ENCODE data around the gene MRM2. TPM values are rescaled to one million over a fixed set of nuclear protein-coding genes. Genes with fewer than 3 reads are reported as not detected.

Gene MRM2
- polyA plus RNA-seq, 2 of the 4 experiments (the other 2 are of a cell fraction): 35.6 to 44.0 TPM

DNA sequence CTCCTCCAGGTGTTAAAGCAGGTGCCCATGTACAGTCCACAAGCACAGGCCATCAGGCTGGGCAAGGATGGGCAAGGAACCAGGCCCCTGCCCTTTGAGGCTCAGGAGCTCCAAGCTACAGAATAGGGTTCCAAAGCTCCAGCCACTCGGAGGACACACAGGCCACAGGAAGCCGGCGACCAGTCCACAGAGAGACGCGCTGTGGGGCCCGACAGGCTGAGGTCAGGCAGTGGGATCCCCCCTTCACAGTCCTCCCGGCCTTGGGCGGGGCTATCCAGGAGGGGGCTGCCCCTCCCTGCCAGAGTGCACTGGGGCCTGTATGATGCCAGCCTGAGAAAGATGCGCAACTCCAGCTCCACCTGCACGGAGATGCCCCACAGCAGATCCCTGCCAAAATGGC is 43.2 kb downstream of the MRM2 start:
- no peak overlapping the region for H3K27ac ChIP-seq
- ATAC-seq (no peak), DNase-seq (ENCODE audit: low read depth in 1 of 2, low spot score in 1 of 2) (no peak), FAIRE-seq (no peak)
- CTCF ChIA-PET: interaction anchor here (3.2 kb wide), 1 partner anchor 10 kb away, joined by 13 read pairs; no protein-coding TSS in a partner anchor
- H3K9me3 ChIP-seq: peaks cover 7% of the 10 kb centered on the region
- WGBS (ENCODE audit: missing lambda C conversion rate): 95% methylated on average over 9 of the region's 10 CpGs
- POLR2A ChIA-PET: no interaction called here
- H3K4me2 ChIP-seq: no peak overlapping the region
- no peak for TF ChIP-seq FOXS1 (CRISPR knock-in tag; IDR thresholded peaks at IDR 0.05)
- no peak for TF ChIP-seq CEBPB (IDR thresholded peaks at IDR 0.05)
- TF ChIP-seq MAX (IDR thresholded peaks at IDR 0.05): no peak
- TF ChIP-seq ZSCAN20 (CRISPR knock-in tag; IDR thresholded peaks at IDR 0.05): no peak
- TF ChIP-seq, protein P1, sequence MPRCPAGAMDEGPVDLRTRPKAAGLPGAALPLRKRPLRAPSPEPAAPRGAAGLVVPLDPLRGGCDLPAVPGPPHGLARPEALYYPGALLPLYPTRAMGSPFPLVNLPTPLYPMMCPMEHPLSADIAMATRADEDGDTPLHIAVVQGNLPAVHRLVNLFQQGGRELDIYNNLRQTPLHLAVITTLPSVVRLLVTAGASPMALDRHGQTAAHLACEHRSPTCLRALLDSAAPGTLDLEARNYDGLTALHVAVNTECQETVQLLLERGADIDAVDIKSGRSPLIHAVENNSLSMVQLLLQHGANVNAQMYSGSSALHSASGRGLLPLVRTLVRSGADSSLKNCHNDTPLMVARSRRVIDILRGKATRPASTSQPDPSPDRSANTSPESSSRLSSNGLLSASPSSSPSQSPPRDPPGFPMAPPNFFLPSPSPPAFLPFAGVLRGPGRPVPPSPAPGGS (IDR thresholded peaks at IDR 0.05): no peak
- no peak for TF ChIP-seq MAFK (IDR thresholded peaks at IDR 0.05; ENCODE audit: partially characterized antibody)
- no peak for TF ChIP-seq CHD2 (IDR thresholded peaks at IDR 0.05; ENCODE audit: low read length, partially characterized antibody)
- no peak for TF ChIP-seq ZNF302 (CRISPR knock-in tag; IDR thresholded peaks at IDR 0.05)
- TF ChIP-seq HDAC2 (IDR thresholded peaks at IDR 0.05): no peak
- TF ChIP-seq JUNB (IDR thresholded peaks at IDR 0.05): no peak
- no peak for TF ChIP-seq EHF (CRISPR knock-in tag; IDR thresholded peaks at IDR 0.05)
- TF ChIP-seq POLR2A (IDR thresholded peaks at IDR 0.05; ENCODE audit: low read length): no peak
- TF ChIP-seq CHD4 (IDR thresholded peaks at IDR 0.05; ENCODE audit: borderline replicate concordance): no peak
- no peak for TF ChIP-seq POLR2AphosphoS2 (conservative IDR thresholded peaks at IDR 0.05; ENCODE audit: low read length)
- TF ChIP-seq RARB (CRISPR knock-in tag; IDR thresholded peaks at IDR 0.05): no peak
- TF ChIP-seq BHLHE40 (IDR thresholded peaks at IDR 0.05; ENCODE audit: low read depth, low read length): no peak
- no peak for TF ChIP-seq GATA3 (IDR thresholded peaks at IDR 0.05; ENCODE audit: borderline replicate concordance)
- no peak for TF ChIP-seq MAZ (IDR thresholded peaks at IDR 0.05; ENCODE audit: borderline replicate concordance, low read depth, low read length)
- TF ChIP-seq, protein P2, sequence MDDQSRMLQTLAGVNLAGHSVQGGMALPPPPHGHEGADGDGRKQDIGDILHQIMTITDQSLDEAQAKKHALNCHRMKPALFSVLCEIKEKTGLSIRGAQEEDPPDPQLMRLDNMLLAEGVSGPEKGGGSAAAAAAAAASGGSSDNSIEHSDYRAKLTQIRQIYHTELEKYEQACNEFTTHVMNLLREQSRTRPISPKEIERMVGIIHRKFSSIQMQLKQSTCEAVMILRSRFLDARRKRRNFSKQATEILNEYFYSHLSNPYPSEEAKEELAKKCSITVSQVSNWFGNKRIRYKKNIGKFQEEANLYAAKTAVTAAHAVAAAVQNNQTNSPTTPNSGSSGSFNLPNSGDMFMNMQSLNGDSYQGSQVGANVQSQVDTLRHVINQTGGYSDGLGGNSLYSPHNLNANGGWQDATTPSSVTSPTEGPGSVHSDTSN (IDR thresholded peaks at IDR 0.05): no peak
- H3K4me3 ChIP-seq: no peak overlapping the region
- H3K4me1 ChIP-seq: no peaks in the 10 kb centered on the region

DNA sequence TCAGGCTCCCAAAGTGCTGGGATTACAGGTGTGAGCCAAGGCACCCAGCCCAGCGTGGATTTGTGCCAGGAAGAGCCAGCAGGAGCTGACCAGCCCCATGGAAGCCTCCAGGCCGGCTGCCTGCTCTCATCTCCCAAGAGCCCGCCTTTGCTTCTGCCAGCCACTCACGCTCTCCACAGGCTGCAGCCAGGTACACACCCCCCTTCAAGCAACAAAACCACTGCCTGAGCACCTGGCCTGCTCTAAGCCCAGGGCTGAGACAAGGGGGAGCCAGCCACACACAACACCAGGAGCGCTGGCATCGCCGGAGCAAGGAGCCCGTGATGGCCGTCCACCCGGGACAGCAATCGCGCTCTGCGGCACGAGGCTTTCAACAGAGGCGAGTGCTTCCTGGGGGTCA is 43.8 kb downstream of the MRM2 start:
- Histone ChIP-seq H3K27ac (no peak overlapping the region), H3K4me3 (no peak overlapping the region), H3K4me1 (no peaks in the 10 kb centered on the region), H3K9me3 (peaks cover 7% of the 10 kb centered on the region), H3K4me2 (no peak overlapping the region)
- CTCF ChIA-PET: interaction anchor here (3.2 kb wide), 1 partner anchor 11 kb away, joined by 13 read pairs; no protein-coding TSS in a partner anchor
- DNase-seq (ENCODE audit: low read depth in 1 of 2, low spot score in 1 of 2): no peak
- ATAC-seq: no peak
- WGBS (ENCODE audit: missing lambda C conversion rate): 96% methylated on average over 14 of the region's 15 CpGs
- no peak for TF ChIP-seq ZFP36 (IDR thresholded peaks at IDR 0.05; ENCODE audit: borderline replicate concordance, partially characterized antibody)
- TF ChIP-seq NFE2L2 (conservative IDR thresholded peaks at IDR 0.05; ENCODE audit: low read length): no peak
- no peak for TF ChIP-seq HOXB13 (CRISPR knock-in tag; IDR thresholded peaks at IDR 0.05; ENCODE audit: low read depth)
- no peak for TF ChIP-seq CHD2 (IDR thresholded peaks at IDR 0.05; ENCODE audit: low read length, partially characterized antibody)
- no peak for TF ChIP-seq ZNF302 (CRISPR knock-in tag; IDR thresholded peaks at IDR 0.05)
- TF ChIP-seq RFX5 (IDR thresholded peaks at IDR 0.05): no peak
- no peak for TF ChIP-seq NR3C1 (IDR thresholded peaks at IDR 0.05)
- TF ChIP-seq, protein P1 (IDR thresholded peaks at IDR 0.05): no peak
- TF ChIP-seq HOXB5 (CRISPR knock-in tag; IDR thresholded peaks at IDR 0.05): no peak
- TF ChIP-seq, protein P3, sequence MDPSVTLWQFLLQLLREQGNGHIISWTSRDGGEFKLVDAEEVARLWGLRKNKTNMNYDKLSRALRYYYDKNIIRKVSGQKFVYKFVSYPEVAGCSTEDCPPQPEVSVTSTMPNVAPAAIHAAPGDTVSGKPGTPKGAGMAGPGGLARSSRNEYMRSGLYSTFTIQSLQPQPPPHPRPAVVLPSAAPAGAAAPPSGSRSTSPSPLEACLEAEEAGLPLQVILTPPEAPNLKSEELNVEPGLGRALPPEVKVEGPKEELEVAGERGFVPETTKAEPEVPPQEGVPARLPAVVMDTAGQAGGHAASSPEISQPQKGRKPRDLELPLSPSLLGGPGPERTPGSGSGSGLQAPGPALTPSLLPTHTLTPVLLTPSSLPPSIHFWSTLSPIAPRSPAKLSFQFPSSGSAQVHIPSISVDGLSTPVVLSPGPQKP (IDR thresholded peaks at IDR 0.05; ENCODE audit: low read depth, low read length): no peak
- TF ChIP-seq HOXA7 (CRISPR knock-in tag; IDR thresholded peaks at IDR 0.05): no peak
- no peak for TF ChIP-seq RARB (CRISPR knock-in tag; IDR thresholded peaks at IDR 0.05)
- TF ChIP-seq ESRRA (IDR thresholded peaks at IDR 0.05; ENCODE audit: borderline replicate concordance, low read length): no peak
- TF ChIP-seq FOXS1 (CRISPR knock-in tag; IDR thresholded peaks at IDR 0.05): no peak
- no peak for TF ChIP-seq JUNB (IDR thresholded peaks at IDR 0.05)
- no peak for TF ChIP-seq CBX2 (IDR thresholded peaks at IDR 0.05; ENCODE audit: borderline replicate concordance, low read depth)
- no peak for TF ChIP-seq KDM5A (IDR thresholded peaks at IDR 0.05)
- no peak for TF ChIP-seq SREBF2 (IDR thresholded peaks at IDR 0.05)
- POLR2A ChIA-PET: no interaction called here
- FAIRE-seq: no peak

All from A549 (cell line).